Right lobe of liver (tissue), 6 donors: Measurements from ENCODE around the gene CAPZA2. TPM values are rescaled to one million over a fixed set of nuclear protein-coding genes. Genes with fewer than 3 reads are reported as not detected.

Experiments
- ATAC-seq, 4 donors: fragments of 200-7000 bp; cut with Tn5 transposase; one replicate each; pipeline ENCODE4 v1.9.1; 2020; ENCODE audit warnings: mild to moderate bottlenecking in 4 of 4, moderate library complexity in 4 of 4
- DNase-seq, 3 donors: peaks; one replicate each; pipeline ENCODE4 v3.0.0-alpha.2; 2020
- H3K27ac ChIP-seq, 3 donors: fragments of 200-600 bp; one replicate each; pipeline ENCODE4 v1.8.0; 2022
- H3K27me3 ChIP-seq, 2 donors: fragments of 200-600 bp; one replicate each; pipeline ENCODE4 v1.8.0; 2022
- H3K36me3 ChIP-seq, 4 donors: fragments of 200-600 bp; sonication (generic) in 1 of 4; one replicate each; pipeline versions ENCODE4 v1.5.1 to v1.8.0; 2017 to 2022; ENCODE audit warnings: control low read depth in 1 of 4
- H3K4me1 ChIP-seq, 4 donors: fragments of 200-600 bp; sonication (generic) in 1 of 4; one replicate each; pipeline versions ENCODE4 v1.5.1 to v1.8.0; 2017 to 2022; ENCODE audit warnings: control low read depth in 1 of 4
- H3K4me3 ChIP-seq, 3 donors: fragments of 200-600 bp; one replicate each; pipeline ENCODE4 v1.8.0; 2022
- H3K9me3 ChIP-seq, 4 donors: fragments of 200-600 bp; sonication (generic) in 1 of 4; one replicate each; pipeline versions ENCODE4 v1.5.1 to v1.8.0; 2017 to 2022; ENCODE audit warnings: control low read depth in 1 of 4
- POLR2A ChIP-seq: fragments of 450-650 bp; IDR thresholded peaks from one replicate; pipeline ENCODE4 v1.6.1; 2017; ENCODE audit warnings: antibody characterized with exemption, mild to moderate bottlenecking
- WGBS: methylation state at CpG from one replicate; pipeline ENCODE4 v1.1.6; 2018; ENCODE audit warnings: low coverage, low lambda C conversion rate; ENCODE audit not compliant: insufficient coverage; ENCODE audit errors: missing lambda C conversion rate; 5-methylcytosine and 5-hydroxymethylcytosine counted together
- intact Hi-C, 2 donors: fragments of 100-400 bp; cut with DNase I; formaldehyde crosslinking; loops; one replicate each; pipeline versions ENCODE4 v1.11.2 to v1.14.1; 2022
- total RNA-seq, 6 experiments: library from RNA; depleted of rRNA in 2 of 6; stranded (reverse); fragments of >200 nt in 2 of 6; fragmentation: NEBNext Ultra II Directional in 3 of 6; extraction: Animal tissue kit (Norgen Biotek cat#: 25700) in 3 of 6; gene quantifications; one replicate each; pipeline versions ENCODE4 v1.1.0 to v1.2.4, GENCODE V29; 2016 to 2023
- TF ChIP-seq, protein P1 (sequence below), 4 donors: fragments of 200-600 bp in 3 of 4; fragments of 450-650 bp in 1 of 4; IDR thresholded peaks; one replicate each; pipeline versions ENCODE4 v1.5.1 to v1.8.0; 2016 to 2022; ENCODE audit warnings: antibody characterized with exemption in 4 of 4, mild to moderate bottlenecking in 2 of 4
- donor health status: DM: no; HTN: yes; CAD: no.
- donor health status: DM: no; HTN: no; CAD: no.
- donor health status: DM: no; HTN: no; CAD: no.
- donor health status: DM: no; HTN: yes; CAD: no.
- donor health status: DM: no; HTN: yes; CAD: no.

Gene CAPZA2
- total RNA-seq, 6 experiments from 2014 or later: 48.8 to 114 (median 89.8) TPM

GRCh38 chr7:116832692-116833091 is 29.7 kb upstream of the CAPZA2 start:
- DNase-seq (no peak), ATAC-seq (no peak)
- no peaks in the 10 kb centered on the region for H3K36me3 ChIP-seq
- H3K9me3 ChIP-seq: no peaks in the 10 kb centered on the region
- H3K27ac ChIP-seq: no peak overlapping the region
- H3K4me1 ChIP-seq: no peaks in the 10 kb centered on the region
- TF ChIP-seq, protein P1, sequence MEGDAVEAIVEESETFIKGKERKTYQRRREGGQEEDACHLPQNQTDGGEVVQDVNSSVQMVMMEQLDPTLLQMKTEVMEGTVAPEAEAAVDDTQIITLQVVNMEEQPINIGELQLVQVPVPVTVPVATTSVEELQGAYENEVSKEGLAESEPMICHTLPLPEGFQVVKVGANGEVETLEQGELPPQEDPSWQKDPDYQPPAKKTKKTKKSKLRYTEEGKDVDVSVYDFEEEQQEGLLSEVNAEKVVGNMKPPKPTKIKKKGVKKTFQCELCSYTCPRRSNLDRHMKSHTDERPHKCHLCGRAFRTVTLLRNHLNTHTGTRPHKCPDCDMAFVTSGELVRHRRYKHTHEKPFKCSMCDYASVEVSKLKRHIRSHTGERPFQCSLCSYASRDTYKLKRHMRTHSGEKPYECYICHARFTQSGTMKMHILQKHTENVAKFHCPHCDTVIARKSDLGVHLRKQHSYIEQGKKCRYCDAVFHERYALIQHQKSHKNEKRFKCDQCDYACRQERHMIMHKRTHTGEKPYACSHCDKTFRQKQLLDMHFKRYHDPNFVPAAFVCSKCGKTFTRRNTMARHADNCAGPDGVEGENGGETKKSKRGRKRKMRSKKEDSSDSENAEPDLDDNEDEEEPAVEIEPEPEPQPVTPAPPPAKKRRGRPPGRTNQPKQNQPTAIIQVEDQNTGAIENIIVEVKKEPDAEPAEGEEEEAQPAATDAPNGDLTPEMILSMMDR (IDR thresholded peaks at IDR 0.05): no peak
- TF ChIP-seq POLR2A: no peak
- no peaks in the 10 kb centered on the region for H3K27me3 ChIP-seq
- no peak overlapping the region for H3K4me3 ChIP-seq
- intact Hi-C loops: no loop called here
- 69% methylated on average over 2 of the region's 2 CpGs for WGBS

DNA sequence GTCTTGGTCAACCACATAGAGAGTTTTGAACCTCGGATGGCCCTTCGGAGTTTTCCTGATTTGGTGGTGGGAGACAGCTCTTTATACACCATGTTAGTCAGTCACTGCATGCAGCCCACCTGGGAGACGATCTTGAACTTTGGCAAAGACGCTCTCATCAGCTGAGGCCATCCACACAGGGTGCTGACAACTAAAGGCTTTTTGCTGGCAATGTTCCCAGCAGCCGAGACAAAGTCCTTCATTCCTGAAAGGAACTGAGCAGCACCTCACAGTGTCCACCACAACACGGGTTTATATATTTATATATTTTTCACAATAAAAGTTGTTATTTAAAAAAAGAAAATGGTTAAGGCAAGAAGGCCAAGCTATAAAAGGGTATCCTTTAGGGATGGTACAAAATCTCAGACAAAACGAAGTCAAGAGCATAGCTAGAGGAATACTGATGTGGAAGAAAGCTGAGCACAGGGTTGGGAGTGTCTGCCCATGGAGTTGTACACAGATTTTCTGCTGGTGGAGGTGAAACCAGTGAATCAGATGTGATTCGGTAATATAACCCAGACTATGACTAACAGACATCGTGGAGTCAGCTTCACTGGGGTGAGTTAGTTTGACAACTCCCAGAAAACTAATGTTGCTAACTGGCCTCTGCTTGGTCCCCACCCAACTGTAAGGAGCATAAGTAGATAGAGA is 27.4 kb upstream of the CAPZA2 start:
- ATAC-seq: peak; percentile 92 to 98 (median 96)

GRCh38 chr7:116836048-116836447 is 26.3 kb upstream of the CAPZA2 start:
- H3K4me3 ChIP-seq: no peak overlapping the region
- H3K27me3 ChIP-seq: no peaks in the 10 kb centered on the region
- no peaks in the 10 kb centered on the region for H3K9me3 ChIP-seq
- H3K27ac ChIP-seq: no peak overlapping the region
- intact Hi-C loops: no loop called here
- 54% methylated on average over 1 of the region's 2 CpGs for WGBS
- no peak for DNase-seq
- TF ChIP-seq, protein P1 (IDR thresholded peaks at IDR 0.05): no peak
- TF ChIP-seq POLR2A: no peak
- peaks cover 0 to 4% (median 0%) of the 10 kb centered on the region in 4 donors for H3K36me3 ChIP-seq
- H3K4me1 ChIP-seq: no peaks in the 10 kb centered on the region
- ATAC-seq: no peak

More for the DNA sequence above, 27.4 kb upstream of the CAPZA2 start:
- no peaks in the 10 kb centered on the region for H3K27me3 ChIP-seq
- H3K27ac ChIP-seq: no peak overlapping the region
- 40% methylated on average over 5 of the region's 9 CpGs for WGBS
- intact Hi-C loops: no loop called here
- DNase-seq: peak; percentile 51 to 80 (median 66)
- TF ChIP-seq POLR2A: no peak
- TF ChIP-seq, protein P1 (IDR thresholded peaks at IDR 0.05): no peak
- no peaks in the 10 kb centered on the region for H3K4me1 ChIP-seq
- H3K36me3 ChIP-seq: peaks cover 0 to 4% (median 0%) of the 10 kb centered on the region in 4 donors
- no peak overlapping the region for H3K4me3 ChIP-seq
- H3K9me3 ChIP-seq: no peaks in the 10 kb centered on the region

DNA sequence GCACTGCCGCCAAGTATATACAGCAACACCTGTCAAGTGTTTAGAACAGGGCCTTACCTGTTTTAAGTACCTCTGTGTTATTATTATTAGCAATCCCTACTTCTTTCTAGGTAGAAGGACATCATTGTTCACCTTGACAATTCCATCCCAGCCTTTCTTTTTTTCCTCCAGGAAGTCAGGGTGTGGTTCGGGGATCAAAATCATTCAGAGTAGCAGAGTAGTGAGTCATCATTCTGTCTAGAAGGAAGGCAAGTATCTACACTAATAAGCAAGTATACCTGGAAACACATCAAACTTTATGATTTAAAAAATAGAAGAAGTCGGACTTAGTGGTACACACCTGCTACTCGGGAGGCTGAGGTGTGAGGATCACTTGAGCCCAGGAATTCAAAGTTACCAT is 25.5 kb upstream of the CAPZA2 start:
- Histone ChIP-seq H3K4me1 (no peaks in the 10 kb centered on the region), H3K27ac (no peak overlapping the region), H3K27me3 (no peaks in the 10 kb centered on the region), H3K36me3 (peaks cover 0 to 4% (median 0%) of the 10 kb centered on the region in 4 donors), H3K4me3 (no peak overlapping the region), H3K9me3 (no peaks in the 10 kb centered on the region)
- no peak for ATAC-seq
- intact Hi-C loops: no loop called here
- TF ChIP-seq, protein P1 (IDR thresholded peaks at IDR 0.05): no peak
- TF ChIP-seq POLR2A: no peak
- DNase-seq: no peak
- WGBS: 97% methylated on average over 4 of the region's 4 CpGs
